ENCODE data around the gene IFT81. TPM values are rescaled to one million over a fixed set of nuclear protein-coding genes. Genes with fewer than 3 reads are reported as not detected.

The IFT81 gene
- total and polyA plus RNA-seq, 2 donors (not counting 3 experiments of a cell fraction or from before 2014, with no cell fraction given), result 2.4 to 9.8 TPM

DNA sequence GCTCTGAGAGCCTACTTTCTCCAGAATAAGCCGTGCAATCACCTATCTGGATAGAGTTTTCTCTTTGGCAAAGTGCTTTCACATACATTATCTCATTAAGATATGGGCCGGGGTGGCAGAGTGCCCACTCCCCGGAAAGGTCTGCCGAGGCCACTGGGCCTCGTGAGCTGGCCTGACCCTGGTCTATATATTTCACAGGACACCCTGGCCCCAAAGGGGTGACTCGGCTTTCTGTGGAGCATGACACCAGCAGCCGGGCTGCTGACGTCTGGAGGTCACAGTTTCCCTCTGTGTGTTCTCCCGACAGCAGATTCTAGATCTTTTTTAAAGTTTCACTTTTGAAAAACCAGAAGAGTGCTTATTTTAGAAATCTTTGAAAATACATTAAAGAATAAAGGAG lies 129.0 kb downstream of the IFT81 start:
- no peaks in the 10 kb centered on the region for H3K27me3 ChIP-seq (ENCODE audit: control insufficient read depth in 2 of 2, insufficient read depth in 2 of 2, low read length in 2 of 2)
- TF ChIP-seq FOS (IDR thresholded peaks at IDR 0.05; ENCODE audit: borderline replicate concordance, insufficient read depth, low read length) (no peak), GATA2 (IDR thresholded peaks at IDR 0.05; ENCODE audit: insufficient read depth, insufficient read length, low read depth, low read length) (no peak), EZH2 (IDR thresholded peaks at IDR 0.05; ENCODE audit: borderline replicate concordance, low read depth, low read length, severe bottlenecking) (no peak), MYC (IDR thresholded peaks at IDR 0.05; ENCODE audit: low read depth, low read length) (no peak), POLR2A (IDR thresholded peaks at IDR 0.05; ENCODE audit: low read depth, low read length) (no peak), POLR2AphosphoS5 (IDR thresholded peaks at IDR 0.05; ENCODE audit: insufficient read depth, low read depth, low read length) (no peak), JUN (IDR thresholded peaks at IDR 0.05; ENCODE audit: borderline replicate concordance, insufficient read depth, insufficient read length, low read depth) (no peak)
- TF ChIP-seq, protein P1, sequence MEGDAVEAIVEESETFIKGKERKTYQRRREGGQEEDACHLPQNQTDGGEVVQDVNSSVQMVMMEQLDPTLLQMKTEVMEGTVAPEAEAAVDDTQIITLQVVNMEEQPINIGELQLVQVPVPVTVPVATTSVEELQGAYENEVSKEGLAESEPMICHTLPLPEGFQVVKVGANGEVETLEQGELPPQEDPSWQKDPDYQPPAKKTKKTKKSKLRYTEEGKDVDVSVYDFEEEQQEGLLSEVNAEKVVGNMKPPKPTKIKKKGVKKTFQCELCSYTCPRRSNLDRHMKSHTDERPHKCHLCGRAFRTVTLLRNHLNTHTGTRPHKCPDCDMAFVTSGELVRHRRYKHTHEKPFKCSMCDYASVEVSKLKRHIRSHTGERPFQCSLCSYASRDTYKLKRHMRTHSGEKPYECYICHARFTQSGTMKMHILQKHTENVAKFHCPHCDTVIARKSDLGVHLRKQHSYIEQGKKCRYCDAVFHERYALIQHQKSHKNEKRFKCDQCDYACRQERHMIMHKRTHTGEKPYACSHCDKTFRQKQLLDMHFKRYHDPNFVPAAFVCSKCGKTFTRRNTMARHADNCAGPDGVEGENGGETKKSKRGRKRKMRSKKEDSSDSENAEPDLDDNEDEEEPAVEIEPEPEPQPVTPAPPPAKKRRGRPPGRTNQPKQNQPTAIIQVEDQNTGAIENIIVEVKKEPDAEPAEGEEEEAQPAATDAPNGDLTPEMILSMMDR (IDR thresholded peaks at IDR 0.05; ENCODE audit: extremely low read depth in 1 of 2, insufficient read depth in 1 of 2, low read depth in 1 of 2, low read length in 2 of 2), result no peak
- TF ChIP-seq, protein P2, sequence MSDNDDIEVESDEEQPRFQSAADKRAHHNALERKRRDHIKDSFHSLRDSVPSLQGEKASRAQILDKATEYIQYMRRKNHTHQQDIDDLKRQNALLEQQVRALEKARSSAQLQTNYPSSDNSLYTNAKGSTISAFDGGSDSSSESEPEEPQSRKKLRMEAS (IDR thresholded peaks at IDR 0.05; ENCODE audit: insufficient read depth, insufficient read length), result no peak
- no peak overlapping the region for H2AFZ ChIP-seq (ENCODE audit: low read depth, low read length)
- DNase-seq (ENCODE audit: low read depth, low spot score), result no peak
- no peak for FAIRE-seq
- no peak overlapping the region for H3K9ac ChIP-seq (replicated peaks; ENCODE audit: extremely low read depth, insufficient read depth, low read length)
- no peak overlapping the region for H3K4me2 ChIP-seq (ENCODE audit: insufficient read depth, low read length)
- H3K4me1 ChIP-seq (ENCODE audit: control insufficient read depth, extremely low read depth, insufficient read depth, low read length), result no peaks in the 10 kb centered on the region
- H3K9me1 ChIP-seq (replicated peaks; ENCODE audit: control insufficient read depth, extremely low read depth, insufficient read depth, low read length), result no peaks in the 10 kb centered on the region
- H3K79me2 ChIP-seq (ENCODE audit: control insufficient read depth, insufficient read depth, low read length), result no peaks in the 10 kb centered on the region
- intact Hi-C loops (cut with micrococcal nuclease) (no loop called here), dilution Hi-C loops (cut with MboI; ENCODE audit: extremely low pct_ligation_motif_present, low sequenced_read_pairs) (no loop called here)
- BruUV-seq (replicated peaks), result no TSS peak
- H3K36me3 ChIP-seq (ENCODE audit: control insufficient read depth in 2 of 2, extremely low read depth in 1 of 2, insufficient read depth in 2 of 2, low read length in 2 of 2), result no peaks in the 10 kb centered on the region
- no peaks in the 10 kb centered on the region for H3K9me3 ChIP-seq (replicated peaks; ENCODE audit: control insufficient read depth, insufficient read depth, low read length)
- ChIA-PET CTCF (no interaction called here), POLR2A (no interaction called here)
- H3K27ac ChIP-seq (ENCODE audit: insufficient read depth, low read depth, low read length), result no peak overlapping the region
- H3K4me3 ChIP-seq (replicated peaks in 1 of 3; ENCODE audit: insufficient read depth in 1 of 3, low read depth in 1 of 3, low read length in 3 of 3), result no peak overlapping the region
- no peaks in the 10 kb centered on the region for H4K20me1 ChIP-seq (replicated peaks; ENCODE audit: control insufficient read depth, extremely low read depth, insufficient read depth, low read length)

Data from endothelial cell of umbilical vein (primary cell).